Neural progenitor cell (in vitro differentiated cells): ENCODE measurements around the gene ACSM3. TPM values are rescaled to one million over a fixed set of nuclear protein-coding genes. Genes with fewer than 3 reads are reported as not detected.
"Not testable (repeated sequence)": the region's sequence is repeated elsewhere in the genome, so short reads cannot be mapped to it uniquely, and the experiment has no call there.

Experiments used
- DNase-seq: peaks from one replicate; pipeline ENCODE4 v3.0.0-alpha.2; 2016; ENCODE audit warnings: low spot score
- H2AFZ ChIP-seq: fragments of 200-600 bp; sonication (generic); replicated peaks from 2 replicates; pipeline ENCODE4 v1.6.1; 2016; ENCODE audit warnings: antibody characterized with exemption
- H3F3A ChIP-seq: fragments of 200-600 bp; sonication (generic); 2 replicates; pipeline ENCODE4 v1.6.1; 2016; ENCODE audit warnings: antibody characterized with exemption, low read depth
- H3K27ac ChIP-seq: fragments of 200-600 bp; sonication (generic); 2 replicates; pipeline ENCODE4 v1.5.1; 2016; ENCODE audit warnings: mild to moderate bottlenecking
- H3K27me3 ChIP-seq: fragments of 200-600 bp; sonication (generic); 2 replicates; pipeline ENCODE4 v1.6.1; 2016; ENCODE audit warnings: mild to moderate bottlenecking, moderate library complexity
- H3K36me3 ChIP-seq: fragments of 200-600 bp; sonication (generic); 2 replicates; pipeline ENCODE4 v1.5.1; 2016
- H3K4me1 ChIP-seq: fragments of 200-600 bp; sonication (generic); 2 replicates; pipeline ENCODE4 v1.6.1; 2016; ENCODE audit warnings: mixed run types
- H3K4me2 ChIP-seq: fragments of 200-600 bp; sonication (generic); 2 replicates; pipeline ENCODE4 v1.6.1; 2016
- H3K4me3 ChIP-seq: fragments of 200-600 bp; sonication (generic); 2 replicates; pipeline ENCODE4 v1.5.1; 2016
- H3K79me2 ChIP-seq: fragments of 200-600 bp; sonication (generic); 2 replicates; pipeline ENCODE4 v1.6.1; 2016; ENCODE audit warnings: low read depth
- H3K9ac ChIP-seq: fragments of 200-600 bp; sonication (generic); 2 replicates; pipeline ENCODE4 v1.6.1; 2016
- H3K9me3 ChIP-seq: fragments of 200-600 bp; sonication (generic); 2 replicates; pipeline ENCODE4 v1.5.1; 2016; ENCODE audit warnings: low read depth
- H4K20me1 ChIP-seq: fragments of 200-600 bp; sonication (generic); 2 replicates; pipeline ENCODE4 v1.6.1; 2016; ENCODE audit warnings: low read depth
- H3K27ac Mint-ChIP-seq: 3 replicates; pipeline ENCODE4 v1.8.0; 2021; ENCODE audit warnings: mixed read lengths
- H3K27me3 Mint-ChIP-seq: 2 replicates; pipeline ENCODE4 v1.8.0; 2022; ENCODE audit warnings: low read depth, mild to moderate bottlenecking, inconsistent platforms, moderate library complexity, mixed read lengths; ENCODE audit not compliant: insufficient read depth
- H3K36me3 Mint-ChIP-seq: 3 replicates; pipeline ENCODE4 v1.8.0; 2021; ENCODE audit warnings: mixed read lengths
- H3K4me1 Mint-ChIP-seq: 3 replicates; pipeline ENCODE4 v1.8.0; 2021; ENCODE audit warnings: mixed read lengths
- H3K4me3 Mint-ChIP-seq: 3 replicates; pipeline ENCODE4 v1.8.0; 2021; ENCODE audit warnings: mild to moderate bottlenecking, moderate library complexity, mixed read lengths
- H3K9me3 Mint-ChIP-seq: 3 replicates; pipeline ENCODE4 v1.8.0; 2020; ENCODE audit warnings: mixed read lengths
- EZH2 ChIP-seq: fragments of 200-600 bp; sonication (generic); IDR thresholded peaks from 2 replicates; pipeline ENCODE4 v1.6.1; 2017; ENCODE audit warnings: antibody characterized with exemption, mild to moderate bottlenecking, moderate library complexity
- EZH2phosphoT487 ChIP-seq: fragments of 200-600 bp; sonication (generic); IDR thresholded peaks from 2 replicates; pipeline ENCODE4 v1.6.1; 2017; ENCODE audit warnings: antibody characterized with exemption
- total RNA-seq: library from RNA; depleted of rRNA; stranded (reverse); fragments of >200 nt; gene quantifications from 2 replicates; pipeline ENCODE4 v1.2.3, GENCODE V29; 2015; ENCODE audit warnings: low replicate concordance
- TF ChIP-seq, protein P1 (sequence below): fragments of 200-600 bp; sonication (generic); IDR thresholded peaks from 2 replicates; pipeline ENCODE4 v1.5.1; 2017; ENCODE audit warnings: antibody characterized with exemption, mild to moderate bottlenecking

The ACSM3 gene
- total RNA-seq, 1 donor from 2014 or later: 3.8 TPM

DNA sequence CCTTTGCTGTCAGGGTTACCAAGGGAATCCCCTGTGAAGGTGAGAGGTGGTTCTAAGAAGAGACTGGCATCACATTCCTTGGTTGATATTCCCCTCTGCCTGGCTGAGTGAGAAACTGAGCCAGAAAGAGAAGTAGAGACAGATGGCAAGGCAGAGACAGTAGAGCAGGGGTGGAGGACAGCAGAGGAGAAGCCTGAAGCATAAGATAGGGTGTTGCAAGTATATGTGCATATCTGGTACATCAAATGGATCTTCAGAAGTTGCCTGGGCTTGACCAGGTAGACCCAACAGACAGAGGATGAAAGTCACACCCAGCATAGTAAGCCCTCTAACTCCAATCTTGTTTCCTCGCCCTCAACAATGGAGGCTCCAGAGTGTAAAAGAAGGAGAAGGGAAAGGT, 14.3 kb upstream of the ACSM3 start:
- Mint-ChIP-seq H3K9me3 (peaks cover 3% of the 10 kb centered on the region), H3K27me3 (no peaks in the 10 kb centered on the region), H3K36me3 (no peaks in the 10 kb centered on the region), H3K4me3 (no peak overlapping the region), H3K4me1 (no peaks in the 10 kb centered on the region), H3K27ac (no peak overlapping the region)
- H3K4me2 ChIP-seq: no peak overlapping the region
- no peaks in the 10 kb centered on the region for H3K27me3 ChIP-seq
- H3K9ac ChIP-seq: no peak overlapping the region
- no peaks in the 10 kb centered on the region for H3F3A ChIP-seq
- H3K36me3 ChIP-seq: no peaks in the 10 kb centered on the region
- H4K20me1 ChIP-seq: no peaks in the 10 kb centered on the region
- H2AFZ ChIP-seq: no peak overlapping the region
- H3K79me2 ChIP-seq: no peaks in the 10 kb centered on the region
- no peak overlapping the region for H3K27ac ChIP-seq
- TF ChIP-seq, protein P1, sequence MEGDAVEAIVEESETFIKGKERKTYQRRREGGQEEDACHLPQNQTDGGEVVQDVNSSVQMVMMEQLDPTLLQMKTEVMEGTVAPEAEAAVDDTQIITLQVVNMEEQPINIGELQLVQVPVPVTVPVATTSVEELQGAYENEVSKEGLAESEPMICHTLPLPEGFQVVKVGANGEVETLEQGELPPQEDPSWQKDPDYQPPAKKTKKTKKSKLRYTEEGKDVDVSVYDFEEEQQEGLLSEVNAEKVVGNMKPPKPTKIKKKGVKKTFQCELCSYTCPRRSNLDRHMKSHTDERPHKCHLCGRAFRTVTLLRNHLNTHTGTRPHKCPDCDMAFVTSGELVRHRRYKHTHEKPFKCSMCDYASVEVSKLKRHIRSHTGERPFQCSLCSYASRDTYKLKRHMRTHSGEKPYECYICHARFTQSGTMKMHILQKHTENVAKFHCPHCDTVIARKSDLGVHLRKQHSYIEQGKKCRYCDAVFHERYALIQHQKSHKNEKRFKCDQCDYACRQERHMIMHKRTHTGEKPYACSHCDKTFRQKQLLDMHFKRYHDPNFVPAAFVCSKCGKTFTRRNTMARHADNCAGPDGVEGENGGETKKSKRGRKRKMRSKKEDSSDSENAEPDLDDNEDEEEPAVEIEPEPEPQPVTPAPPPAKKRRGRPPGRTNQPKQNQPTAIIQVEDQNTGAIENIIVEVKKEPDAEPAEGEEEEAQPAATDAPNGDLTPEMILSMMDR: no peak
- TF ChIP-seq EZH2phosphoT487: no peak
- no peaks in the 10 kb centered on the region for H3K9me3 ChIP-seq
- no peaks in the 10 kb centered on the region for H3K4me1 ChIP-seq
- no peak overlapping the region for H3K4me3 ChIP-seq
- DNase-seq: no peak

DNA sequence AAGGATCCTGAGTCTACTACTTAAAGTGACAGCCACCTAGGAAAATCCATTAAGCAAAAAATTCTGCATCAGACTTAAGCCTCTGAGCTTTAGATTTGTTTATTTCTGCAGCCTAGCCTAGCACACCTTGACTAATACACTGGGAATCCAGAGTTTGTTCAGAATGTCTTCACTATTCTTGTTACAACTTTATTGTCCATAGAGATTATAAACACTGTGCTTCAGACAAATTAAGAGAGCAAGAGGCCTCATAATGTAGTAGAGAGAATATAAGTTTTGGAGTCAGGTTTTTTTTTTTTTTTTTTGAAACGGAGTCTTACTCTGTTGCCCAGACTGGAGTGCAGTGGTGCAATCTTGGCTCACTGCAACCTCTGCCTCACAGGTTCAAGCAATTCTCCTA, 13.3 kb upstream of the ACSM3 start:
- no peaks in the 10 kb centered on the region for H3K27me3 Mint-ChIP-seq
- Histone ChIP-seq H3F3A (no peaks in the 10 kb centered on the region), H3K4me1 (no peaks in the 10 kb centered on the region), H3K9me3 (no peaks in the 10 kb centered on the region), H4K20me1 (no peaks in the 10 kb centered on the region), H3K9ac (no peak overlapping the region), H3K36me3 (no peaks in the 10 kb centered on the region), H3K4me2 (no peak overlapping the region), H3K79me2 (no peaks in the 10 kb centered on the region), H3K27me3 (no peaks in the 10 kb centered on the region), H3K4me3 (no peak overlapping the region), H2AFZ (no peak overlapping the region), H3K27ac (no peak overlapping the region)
- no peak overlapping the region for H3K4me3 Mint-ChIP-seq
- H3K4me1 Mint-ChIP-seq: no peaks in the 10 kb centered on the region
- H3K36me3 Mint-ChIP-seq: no peaks in the 10 kb centered on the region
- H3K9me3 Mint-ChIP-seq: peaks cover 3% of the 10 kb centered on the region
- DNase-seq: no peak
- TF ChIP-seq EZH2 (no peak), EZH2phosphoT487 (no peak)
- TF ChIP-seq, protein P1: no peak
- no peak overlapping the region for H3K27ac Mint-ChIP-seq

DNA sequence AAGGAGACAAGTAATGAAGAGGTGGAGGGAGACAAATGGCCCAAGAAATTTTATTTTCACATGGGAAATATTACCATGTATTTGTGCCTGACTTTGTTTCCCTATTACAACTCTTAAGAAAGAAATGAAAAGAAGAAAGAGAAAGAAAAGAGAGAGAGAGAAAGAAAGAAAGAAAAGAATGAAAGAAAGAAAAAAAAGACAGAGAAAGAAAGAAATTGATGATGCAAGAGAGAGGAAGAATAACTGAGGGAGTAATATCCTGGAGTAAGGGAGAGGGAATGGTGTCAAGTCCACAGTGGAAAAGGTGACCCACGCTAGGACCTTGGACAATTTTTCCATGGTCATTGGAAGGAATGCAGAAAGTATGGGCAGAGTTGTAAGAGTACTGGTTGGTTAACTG, 10.1 kb upstream of the ACSM3 start:
- no peak overlapping the region for H3K4me2 ChIP-seq
- no peaks in the 10 kb centered on the region for H4K20me1 ChIP-seq
- no peaks in the 10 kb centered on the region for H3K79me2 ChIP-seq
- no peaks in the 10 kb centered on the region for H3F3A ChIP-seq
- Mint-ChIP-seq H3K27ac (no peak overlapping the region), H3K27me3 (no peaks in the 10 kb centered on the region), H3K4me1 (no peaks in the 10 kb centered on the region), H3K4me3 (no peak overlapping the region), H3K9me3 (no peaks in the 10 kb centered on the region), H3K36me3 (no peaks in the 10 kb centered on the region)
- no peak overlapping the region for H3K4me3 ChIP-seq
- TF ChIP-seq EZH2 (no peak), EZH2phosphoT487 (no peak)
- TF ChIP-seq, protein P1: no peak
- H3K9ac ChIP-seq: no peak overlapping the region
- H3K4me1 ChIP-seq: no peaks in the 10 kb centered on the region
- H3K36me3 ChIP-seq: no peaks in the 10 kb centered on the region
- H3K27me3 ChIP-seq: no peaks in the 10 kb centered on the region
- no peak overlapping the region for H2AFZ ChIP-seq
- H3K9me3 ChIP-seq: no peaks in the 10 kb centered on the region
- no peak overlapping the region for H3K27ac ChIP-seq
- DNase-seq: no peak

DNA sequence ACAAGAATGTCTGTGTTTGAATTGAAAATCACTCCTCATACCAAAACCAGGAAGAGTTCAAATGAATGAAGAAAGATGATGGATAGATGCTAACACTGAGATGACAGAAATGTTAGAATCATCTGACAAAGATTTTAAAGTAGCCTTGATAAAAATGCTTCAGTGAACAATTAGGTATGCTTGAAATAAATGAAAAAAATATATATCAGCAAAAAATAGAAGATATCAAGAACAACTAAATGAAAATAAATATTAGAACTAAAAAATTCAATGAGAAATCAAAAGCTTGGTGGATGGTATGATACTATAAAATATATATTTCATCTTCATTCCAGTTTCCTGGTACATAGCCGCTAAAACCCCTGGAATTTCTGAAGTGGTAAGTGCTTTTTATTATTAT, 8.6 kb upstream of the ACSM3 start:
- no peak overlapping the region for H2AFZ ChIP-seq
- TF ChIP-seq EZH2phosphoT487 (no peak), EZH2 (no peak)
- TF ChIP-seq, protein P1: no peak
- Mint-ChIP-seq H3K4me3 (no peak overlapping the region), H3K27me3 (no peaks in the 10 kb centered on the region), H3K36me3 (no peaks in the 10 kb centered on the region), H3K9me3 (no peaks in the 10 kb centered on the region), H3K27ac (no peak overlapping the region), H3K4me1 (no peaks in the 10 kb centered on the region)
- H3K9me3 ChIP-seq: no peaks in the 10 kb centered on the region
- no peak overlapping the region for H3K9ac ChIP-seq
- H3K79me2 ChIP-seq: no peaks in the 10 kb centered on the region
- H3K36me3 ChIP-seq: no peaks in the 10 kb centered on the region
- DNase-seq: no peak
- H3K4me2 ChIP-seq: no peak overlapping the region
- H3K4me3 ChIP-seq: no peak overlapping the region
- H3K27me3 ChIP-seq: no peaks in the 10 kb centered on the region
- no peak overlapping the region for H3K27ac ChIP-seq
- H4K20me1 ChIP-seq: no peaks in the 10 kb centered on the region
- H3K4me1 ChIP-seq: no peaks in the 10 kb centered on the region
- no peaks in the 10 kb centered on the region for H3F3A ChIP-seq

DNA sequence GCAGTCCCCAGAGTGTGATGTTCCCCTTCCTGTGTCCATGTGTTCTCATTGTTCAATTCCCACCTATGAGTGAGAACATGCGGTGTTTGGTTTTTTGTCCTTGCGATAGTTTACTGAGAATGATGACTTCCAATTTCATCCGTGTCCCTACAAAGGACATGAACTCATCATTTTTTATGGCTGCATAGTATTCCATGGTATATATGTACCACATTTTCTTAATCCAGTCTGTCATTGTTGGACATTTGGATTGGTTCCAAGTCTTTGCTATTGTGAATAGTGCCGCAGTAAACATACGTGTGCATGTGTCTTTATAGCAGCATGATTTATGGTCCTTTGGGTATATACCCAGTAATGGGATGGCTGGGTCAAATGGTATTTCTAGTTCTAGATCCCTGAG, 8.0 kb upstream of the ACSM3 start:
- not testable (repeated sequence) for H3K27ac Mint-ChIP-seq, DNase-seq, H3K9ac ChIP-seq

More for the DNA sequence above, 8.0 kb upstream of the ACSM3 start:
- not testable (repeated sequence) for H3K4me3 ChIP-seq, H3K36me3 Mint-ChIP-seq, H3K27ac ChIP-seq, H3K9me3 ChIP-seq, H3K9me3 Mint-ChIP-seq, H3F3A ChIP-seq, H3K36me3 ChIP-seq, H3K4me2 ChIP-seq, H3K4me3 Mint-ChIP-seq, H3K4me1 ChIP-seq, H3K27me3 ChIP-seq, H3K27me3 Mint-ChIP-seq, H3K79me2 ChIP-seq, H3K4me1 Mint-ChIP-seq, H4K20me1 ChIP-seq, H2AFZ ChIP-seq
